PFSK-1 (cell line): Measurements from ENCODE around the gene TRMT10A.

Experiments used
- FOXP2 ChIP-seq: optimal IDR thresholded peaks from 2 replicates; pipeline ENCODE3; 2011; ENCODE audit warnings: borderline replicate concordance, control low read depth, inconsistent platforms; ENCODE audit not compliant: insufficient read depth; ENCODE audit errors: extremely low read length, extremely low read depth
- POLR2AphosphoS5 ChIP-seq: IDR thresholded peaks from 2 replicates; pipeline ENCODE4 v1.6.1; 2012; ENCODE audit warnings: low read depth, mild to moderate bottlenecking, control low read depth, low read length, moderate library complexity
- SIN3A ChIP-seq: IDR thresholded peaks from 2 replicates; pipeline ENCODE4 v1.6.1; 2012; ENCODE audit warnings: mild to moderate bottlenecking, low read length, moderate library complexity, borderline replicate concordance; ENCODE audit not compliant: insufficient read depth
- TAF1 ChIP-seq: IDR thresholded peaks from 2 replicates; pipeline ENCODE4 v1.6.1; 2012; ENCODE audit warnings: low read length, control low read depth, borderline replicate concordance; ENCODE audit not compliant: insufficient read depth
- TF ChIP-seq, protein P1 (sequence below), 2 experiments: IDR thresholded peaks; 2 replicates each; pipeline versions ENCODE4 v1.6.1 to v1.8.0; 2011 to 2012; ENCODE audit warnings: low read depth in 2 of 2, low read length in 2 of 2, control low read depth in 1 of 2, inconsistent platforms in 1 of 2, mild to moderate bottlenecking in 1 of 2, moderate library complexity in 1 of 2; ENCODE audit not compliant: insufficient read depth in 1 of 2

The TRMT10A gene

DNA sequence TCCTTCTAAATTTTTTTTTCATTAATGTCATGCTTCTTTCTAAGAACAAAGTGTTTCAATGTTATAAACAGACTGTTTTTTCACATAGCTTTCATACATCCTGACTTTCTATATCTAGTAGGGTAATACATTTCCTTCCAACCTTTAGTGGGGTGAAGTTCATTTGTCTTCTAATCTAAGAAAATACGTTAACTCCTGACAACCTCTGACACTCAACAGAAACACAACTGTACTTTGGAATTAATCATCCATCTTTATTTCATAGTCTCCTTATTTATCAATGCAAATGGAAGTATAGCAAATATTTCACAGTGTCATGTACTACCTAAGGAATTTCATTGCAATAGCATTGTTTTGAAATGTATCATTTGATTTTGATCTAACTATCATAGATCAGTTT is 8.0 kb upstream of the TRMT10A start:
- TF ChIP-seq SIN3A (no peak), TAF1 (no peak), POLR2AphosphoS5 (no peak), FOXP2 (no peak)
- TF ChIP-seq, protein P1, sequence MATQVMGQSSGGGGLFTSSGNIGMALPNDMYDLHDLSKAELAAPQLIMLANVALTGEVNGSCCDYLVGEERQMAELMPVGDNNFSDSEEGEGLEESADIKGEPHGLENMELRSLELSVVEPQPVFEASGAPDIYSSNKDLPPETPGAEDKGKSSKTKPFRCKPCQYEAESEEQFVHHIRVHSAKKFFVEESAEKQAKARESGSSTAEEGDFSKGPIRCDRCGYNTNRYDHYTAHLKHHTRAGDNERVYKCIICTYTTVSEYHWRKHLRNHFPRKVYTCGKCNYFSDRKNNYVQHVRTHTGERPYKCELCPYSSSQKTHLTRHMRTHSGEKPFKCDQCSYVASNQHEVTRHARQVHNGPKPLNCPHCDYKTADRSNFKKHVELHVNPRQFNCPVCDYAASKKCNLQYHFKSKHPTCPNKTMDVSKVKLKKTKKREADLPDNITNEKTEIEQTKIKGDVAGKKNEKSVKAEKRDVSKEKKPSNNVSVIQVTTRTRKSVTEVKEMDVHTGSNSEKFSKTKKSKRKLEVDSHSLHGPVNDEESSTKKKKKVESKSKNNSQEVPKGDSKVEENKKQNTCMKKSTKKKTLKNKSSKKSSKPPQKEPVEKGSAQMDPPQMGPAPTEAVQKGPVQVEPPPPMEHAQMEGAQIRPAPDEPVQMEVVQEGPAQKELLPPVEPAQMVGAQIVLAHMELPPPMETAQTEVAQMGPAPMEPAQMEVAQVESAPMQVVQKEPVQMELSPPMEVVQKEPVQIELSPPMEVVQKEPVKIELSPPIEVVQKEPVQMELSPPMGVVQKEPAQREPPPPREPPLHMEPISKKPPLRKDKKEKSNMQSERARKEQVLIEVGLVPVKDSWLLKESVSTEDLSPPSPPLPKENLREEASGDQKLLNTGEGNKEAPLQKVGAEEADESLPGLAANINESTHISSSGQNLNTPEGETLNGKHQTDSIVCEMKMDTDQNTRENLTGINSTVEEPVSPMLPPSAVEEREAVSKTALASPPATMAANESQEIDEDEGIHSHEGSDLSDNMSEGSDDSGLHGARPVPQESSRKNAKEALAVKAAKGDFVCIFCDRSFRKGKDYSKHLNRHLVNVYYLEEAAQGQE (IDR thresholded peaks at IDR 0.05; ENCODE audit: insufficient read depth in 1 of 2, low read depth in 2 of 2, low read length in 2 of 2), result no peak

DNA sequence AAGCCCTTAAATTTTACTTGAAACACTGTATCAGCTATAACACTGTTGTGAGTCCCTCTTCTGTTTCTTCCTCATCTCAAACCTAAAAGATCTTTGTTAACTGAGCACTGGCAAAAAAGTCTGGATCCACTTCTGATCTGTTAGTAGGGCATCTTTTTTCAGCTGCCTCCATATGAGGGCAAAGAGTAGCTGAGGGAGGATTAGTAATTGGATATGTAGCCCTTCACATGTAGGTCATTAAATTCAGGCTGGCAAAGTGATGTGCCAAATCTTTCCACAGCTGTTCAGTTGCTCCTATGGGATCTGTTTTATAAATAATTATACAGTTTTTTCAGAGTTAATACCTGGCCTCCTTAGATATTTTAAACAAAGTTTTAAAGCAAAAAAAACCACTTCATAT is 1.1 kb upstream of the TRMT10A start:
- TF ChIP-seq TAF1 (no peak), FOXP2 (no peak)
- TF ChIP-seq, protein P1 (IDR thresholded peaks at IDR 0.05; ENCODE audit: insufficient read depth in 1 of 2, low read depth in 2 of 2, low read length in 2 of 2), result no peak

DNA sequence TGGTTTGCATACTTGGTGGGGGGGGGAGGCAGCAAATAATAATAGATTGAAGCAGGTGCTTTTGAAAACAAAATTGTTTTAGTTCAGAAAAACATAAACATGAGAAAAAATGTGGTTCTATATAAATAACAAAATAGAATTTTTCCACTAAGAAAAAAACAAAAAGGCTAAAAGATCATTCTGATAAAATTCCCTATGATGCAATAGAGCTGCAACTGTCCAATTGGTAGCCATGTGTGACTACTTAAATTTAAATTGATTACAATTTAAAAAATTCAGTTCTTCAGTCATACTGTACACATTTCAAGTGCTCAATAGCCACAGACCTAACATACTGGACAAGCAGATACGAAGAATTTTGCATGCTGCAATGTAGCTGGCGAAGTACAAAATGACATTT is 11.0 kb downstream of the TRMT10A start:
- TF ChIP-seq, protein P1 (IDR thresholded peaks at IDR 0.05; ENCODE audit: insufficient read depth in 1 of 2, low read depth in 2 of 2, low read length in 2 of 2), result no peak
- TF ChIP-seq POLR2AphosphoS5, result no peak
- TF ChIP-seq FOXP2, result no peak
- no peak for TF ChIP-seq SIN3A
- TF ChIP-seq TAF1, result no peak

DNA sequence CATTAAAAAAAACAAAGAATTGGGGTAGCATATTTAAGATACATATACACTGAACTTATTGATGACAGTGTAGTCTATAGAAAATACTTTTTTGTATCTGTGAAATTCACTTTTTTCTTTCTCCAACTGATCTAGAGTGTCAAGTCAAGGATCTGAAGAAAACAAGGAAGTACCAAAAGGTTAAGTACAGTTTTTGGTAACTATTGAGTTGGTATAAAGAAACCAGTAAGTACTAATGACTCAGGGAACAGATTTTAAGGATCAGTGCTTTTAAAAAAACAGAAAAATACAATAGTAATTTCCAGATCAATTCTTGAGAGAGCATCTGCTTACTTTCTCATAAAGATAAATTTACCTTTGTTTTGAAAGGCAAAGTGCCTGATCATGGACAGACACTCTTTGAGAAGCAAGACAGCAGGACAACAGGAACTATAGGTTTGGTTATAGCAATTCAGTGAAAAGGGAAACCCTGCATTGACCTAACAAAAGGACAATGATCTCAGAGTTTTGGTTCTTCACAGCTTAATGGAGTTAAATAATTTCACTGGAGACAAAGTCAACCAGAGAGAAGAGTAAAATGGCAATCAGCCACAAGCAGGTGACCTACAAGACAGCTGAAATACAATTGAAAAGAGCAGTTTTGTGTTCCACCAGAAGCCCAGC is 23.4 kb downstream of the TRMT10A start:
- TF ChIP-seq POLR2AphosphoS5, result no peak
- TF ChIP-seq FOXP2, result no peak
- no peak for TF ChIP-seq SIN3A
- TF ChIP-seq, protein P1 (IDR thresholded peaks at IDR 0.05; ENCODE audit: insufficient read depth in 1 of 2, low read depth in 2 of 2, low read length in 2 of 2), result no peak
- no peak for TF ChIP-seq TAF1

DNA sequence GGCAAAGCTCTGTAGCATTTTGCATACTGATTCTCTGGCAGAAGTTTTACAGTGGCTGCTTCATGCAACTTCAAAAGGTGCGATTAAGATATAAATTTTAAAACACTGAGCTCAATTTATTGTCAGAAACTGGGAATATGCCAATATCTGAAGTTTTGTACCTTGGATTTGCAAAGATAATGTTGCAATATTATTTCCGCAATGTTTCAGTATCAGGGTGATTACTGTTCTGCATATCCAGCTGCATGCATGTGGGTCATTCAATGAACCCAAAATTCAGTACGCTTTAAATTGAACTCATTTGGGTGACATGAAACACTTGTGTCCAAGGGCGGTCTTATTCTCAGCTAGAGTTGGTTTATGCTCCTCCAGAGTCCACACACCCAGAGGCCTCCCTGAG is 26.2 kb downstream of the TRMT10A start:
- no peak for TF ChIP-seq SIN3A
- TF ChIP-seq FOXP2, result no peak
- no peak for TF ChIP-seq TAF1
- TF ChIP-seq, protein P1 (IDR thresholded peaks at IDR 0.05; ENCODE audit: insufficient read depth in 1 of 2, low read depth in 2 of 2, low read length in 2 of 2), result no peak
- no peak for TF ChIP-seq POLR2AphosphoS5
